COLO668 (cell line): Measurements from ENCODE around the gene IFI27.
A peak's percentile ranks its signal among the peaks of the same experiment; 100 is the strongest.

ENCODE experiments used
- DNase-seq: peaks from one replicate; lab custom pipeline; 2025; ENCODE audit not compliant: unreplicated experiment; lab: John Stamatoyannopoulos, UW

Gene IFI27

DNA sequence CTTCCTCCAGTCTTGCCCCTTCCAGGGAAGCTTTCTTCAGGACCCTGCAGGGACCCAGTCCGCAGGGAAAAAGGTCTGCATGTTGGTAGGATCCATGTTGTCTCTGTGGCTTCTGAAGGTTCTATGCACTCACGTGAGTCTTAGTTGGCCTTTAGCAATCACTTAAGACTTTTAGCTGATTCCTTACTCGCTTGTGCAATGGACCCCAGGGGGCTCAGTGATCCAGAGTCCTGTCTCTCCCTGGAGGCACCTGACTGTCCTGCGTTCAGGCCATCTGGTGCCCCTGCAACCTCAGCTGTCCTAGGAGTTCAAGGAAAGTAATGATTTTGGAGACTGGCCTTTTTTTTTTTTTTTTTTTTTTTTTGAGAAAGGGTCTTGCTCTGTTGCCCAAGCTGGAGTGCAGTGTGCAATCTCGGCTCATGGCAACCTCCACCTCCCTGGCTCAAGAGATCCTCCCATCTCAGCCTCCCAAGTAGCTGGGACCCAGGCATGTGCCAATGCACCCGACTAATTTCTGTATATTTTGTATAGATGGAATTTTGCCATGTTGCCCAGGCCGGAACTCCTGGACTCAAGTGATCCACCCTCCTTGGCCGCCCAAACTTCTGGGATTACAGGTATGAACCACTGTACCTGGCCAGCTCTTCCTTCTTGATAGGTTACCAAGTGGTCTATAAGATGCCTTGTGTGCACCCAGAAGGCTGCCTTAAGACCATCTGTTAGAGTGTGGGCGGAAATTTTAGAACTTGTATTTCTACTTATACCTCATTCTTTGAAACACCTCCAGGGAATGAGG lies 14.2 kb downstream of the IFI27 start:
- DNase-seq: no peak

DNA sequence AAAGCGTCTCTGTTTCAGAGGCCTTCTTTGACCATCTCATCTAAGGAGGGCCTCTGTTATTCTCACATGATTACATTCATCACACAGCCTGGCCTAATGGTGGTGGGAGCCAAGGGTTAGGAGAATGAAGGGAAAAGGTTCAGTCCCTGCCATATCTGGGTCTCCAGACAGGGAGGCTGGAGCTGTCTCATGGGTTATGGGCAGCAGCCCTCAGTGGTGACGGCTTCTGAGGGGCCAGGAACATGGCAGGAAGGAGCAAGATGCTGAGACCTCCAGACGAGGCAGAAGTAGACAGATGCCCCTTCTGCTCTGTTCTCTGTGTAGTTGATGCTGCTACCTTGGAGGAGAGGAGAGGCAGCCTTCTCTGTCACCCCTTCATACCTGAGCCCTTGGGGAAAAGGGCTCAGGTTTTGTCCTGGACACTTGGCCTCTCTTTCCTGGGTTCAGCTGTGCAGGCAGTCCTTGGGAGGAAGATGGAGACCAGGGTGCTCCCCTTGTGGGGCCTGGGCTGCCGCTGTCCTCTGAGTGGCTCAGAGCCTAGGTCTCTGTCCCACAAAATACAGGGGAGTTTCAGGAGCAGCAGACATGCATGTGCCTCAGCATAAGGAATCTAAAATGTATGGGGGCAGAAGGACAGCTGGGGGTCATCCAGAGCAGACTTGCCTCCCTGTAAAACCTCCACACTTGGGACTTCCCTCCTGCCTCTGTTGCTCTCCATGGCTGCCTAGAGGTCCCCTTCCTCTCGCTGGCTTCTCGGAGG lies 15.3 kb downstream of the IFI27 start:
- no peak for DNase-seq

DNA sequence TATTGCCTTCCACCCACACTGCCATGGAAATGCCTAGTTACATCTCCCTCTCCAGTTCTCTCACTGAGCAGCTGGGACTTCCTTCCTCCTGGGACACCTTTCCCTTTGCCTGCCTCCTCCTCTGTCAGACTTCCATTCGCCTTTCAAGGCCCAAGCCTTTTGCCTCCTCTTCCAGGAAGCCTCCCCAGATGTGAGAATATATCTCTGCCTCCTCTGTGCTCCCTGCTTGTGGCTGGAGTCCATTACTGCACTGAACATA lies 15.8 kb downstream of the IFI27 start:
- DNase-seq: no peak

DNA sequence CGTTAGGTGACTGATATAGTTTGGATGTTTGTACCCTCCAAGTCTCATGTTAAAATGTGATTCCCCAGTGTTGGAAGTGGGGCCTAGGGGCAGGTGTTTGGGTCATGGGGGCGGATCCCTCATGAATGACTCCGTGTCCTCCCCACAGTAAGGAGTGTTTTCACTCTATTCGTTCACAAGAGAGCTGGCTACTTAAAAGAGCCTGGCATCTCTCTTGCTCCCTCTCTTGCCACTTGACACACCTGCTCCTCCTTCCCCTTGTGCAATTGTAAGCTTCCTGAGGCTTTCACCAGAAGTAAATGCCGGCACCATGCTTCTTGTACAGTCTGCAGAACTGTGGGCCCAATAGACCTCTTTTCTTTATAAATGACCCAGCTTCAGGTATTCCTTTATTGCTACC lies 16.3 kb downstream of the IFI27 start:
- no peak for DNase-seq

DNA sequence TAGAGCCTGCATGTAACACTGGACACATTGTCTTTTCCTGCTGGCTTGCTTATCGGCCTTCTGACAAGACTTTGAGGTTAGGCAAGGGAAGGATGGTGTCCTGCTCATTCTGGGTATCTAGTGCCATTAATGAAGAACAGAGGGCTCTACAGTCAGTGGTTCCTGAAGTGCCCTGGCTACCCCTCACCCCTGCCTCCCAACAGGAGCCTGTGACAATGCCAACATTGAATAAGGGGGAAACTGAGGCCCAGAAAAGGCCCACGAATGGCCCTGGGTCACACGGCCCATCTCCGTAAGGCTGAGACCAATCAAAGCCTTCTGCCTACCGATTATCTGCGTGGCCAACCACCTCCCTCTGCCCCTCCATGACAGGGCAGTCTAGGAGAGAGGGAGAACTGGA lies 16.8 kb downstream of the IFI27 start:
- no peak for DNase-seq

DNA sequence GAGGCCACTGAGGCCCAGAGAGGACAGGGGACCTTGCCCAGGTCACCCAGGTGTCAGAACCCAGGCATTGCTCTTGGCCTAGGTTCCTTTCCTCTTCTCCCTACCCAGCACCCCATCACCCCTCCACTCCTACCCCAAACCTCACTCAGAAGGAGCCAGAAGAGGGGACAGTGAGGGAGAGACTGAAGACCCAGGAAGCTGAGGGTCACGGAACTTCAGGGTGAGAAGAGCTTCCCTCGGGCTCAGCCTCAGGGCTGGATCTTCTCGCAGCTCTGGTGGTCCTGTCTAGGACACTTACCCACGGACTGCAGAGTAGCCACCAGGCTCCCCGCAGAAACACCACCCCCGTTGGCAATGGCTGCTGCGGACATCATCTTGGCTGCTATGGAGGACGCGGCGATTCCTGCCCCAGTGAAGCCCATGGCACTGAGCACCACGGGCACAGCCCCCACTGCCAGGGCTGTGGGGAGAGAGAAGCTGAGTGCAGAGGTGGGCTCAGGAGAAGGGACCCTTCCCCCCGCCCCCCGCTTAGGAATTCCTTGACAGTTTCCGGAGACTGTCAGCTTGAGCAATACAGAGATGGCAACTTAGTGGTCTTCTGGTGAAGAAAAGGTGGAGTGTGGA lies 17.8 kb downstream of the IFI27 start:
- DNase-seq: no peak

DNA sequence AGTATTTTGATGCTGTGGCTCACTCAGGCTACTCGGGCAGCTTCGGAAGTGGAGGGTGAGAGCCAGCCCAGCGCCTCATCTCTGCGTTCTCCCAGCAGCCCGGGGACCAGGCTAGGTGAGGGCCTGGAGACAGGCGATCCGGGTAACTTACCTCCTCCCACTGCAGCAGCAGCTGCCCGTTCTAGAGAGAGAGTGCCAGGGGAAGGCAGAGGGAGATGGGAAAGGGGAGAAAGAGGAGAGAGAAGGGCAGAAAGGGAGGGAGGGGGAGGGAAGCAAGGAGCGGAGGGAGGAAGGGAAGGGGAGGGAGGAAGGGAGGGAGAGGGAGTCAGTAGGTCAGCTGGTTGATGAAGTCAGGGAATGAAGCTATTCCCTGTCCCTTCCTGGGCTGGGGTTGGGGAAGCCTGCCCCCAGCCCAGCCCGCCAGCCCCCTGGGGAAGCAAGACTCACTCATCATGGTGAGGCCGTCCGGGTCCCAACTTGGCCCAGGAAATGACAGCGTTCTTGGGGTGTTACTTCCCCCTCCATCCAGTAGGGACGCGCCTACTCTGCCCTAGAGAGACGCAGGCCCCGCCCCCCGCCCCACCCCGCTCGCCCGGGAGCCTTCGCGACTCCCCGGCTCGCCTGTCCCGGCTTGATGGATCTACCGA lies 18.7 kb downstream of the IFI27 start, which contains the start of gene IFI27L2:
TSS of gene IFI27L2 (minus strand) at position 494 of the 647 bp plus-strand sequence. CDS start at position 454, 40 bp downstream.
- DNase-seq: peak; percentile 77

DNA sequence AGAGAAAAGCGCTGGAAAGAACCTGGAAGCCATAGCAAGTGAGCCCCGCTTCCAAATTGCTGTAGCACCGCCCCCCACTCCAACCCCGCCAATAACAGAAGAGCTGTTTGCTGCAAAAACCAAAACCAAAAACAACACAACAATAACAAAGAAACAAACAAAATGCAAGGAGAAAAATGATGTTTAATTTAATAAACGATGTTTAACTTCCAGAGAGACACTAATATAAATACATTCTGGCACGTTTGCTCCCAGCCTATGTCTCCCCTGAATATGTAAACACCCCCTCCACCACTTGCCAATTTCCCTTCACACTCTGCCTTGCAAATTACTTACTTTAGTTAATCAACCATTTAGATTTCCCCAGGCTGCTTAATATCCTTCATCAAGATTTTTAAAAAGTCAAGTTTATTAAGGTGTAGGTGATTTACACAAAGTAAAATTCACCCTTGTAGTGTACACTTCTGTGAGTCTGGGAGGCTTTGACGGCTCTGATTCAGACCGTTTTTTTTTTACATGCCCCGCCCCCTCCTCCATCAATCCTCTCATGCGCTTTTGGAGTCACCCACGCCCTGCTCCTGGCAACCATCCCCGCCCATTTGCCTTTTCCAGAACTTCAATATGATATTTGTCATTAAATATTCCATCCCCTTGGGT lies 19.4 kb downstream of the IFI27 start:
- DNase-seq: peak; percentile 41

DNA sequence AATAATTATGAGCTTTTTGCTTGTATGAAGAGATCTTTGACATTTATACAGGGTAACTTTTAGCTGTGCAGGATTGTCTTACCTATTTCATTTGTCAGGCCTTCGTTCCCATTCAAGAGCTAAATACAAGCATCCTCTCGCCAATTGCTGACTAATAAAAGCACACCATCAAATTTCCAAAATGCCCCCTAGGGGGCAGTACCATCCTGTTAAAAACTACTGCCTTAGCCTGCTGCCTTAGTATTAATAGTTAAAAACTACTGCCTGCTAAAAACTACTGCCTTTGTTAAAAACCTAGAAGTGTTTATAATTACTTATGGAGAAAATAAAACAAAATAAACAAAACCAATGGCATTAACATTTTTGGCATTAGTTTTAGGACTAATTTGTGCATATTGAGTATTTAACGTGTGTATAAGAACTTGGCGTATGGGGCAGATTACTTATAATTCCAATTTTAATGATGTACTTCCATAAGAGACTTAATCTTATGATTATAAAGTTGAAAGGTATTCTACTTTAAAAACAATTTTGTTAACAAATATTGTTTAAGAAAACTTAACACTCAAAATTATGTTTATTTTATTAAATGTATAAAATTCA lies 21.9 kb downstream of the IFI27 start:
- peak; percentile 71 for DNase-seq

DNA sequence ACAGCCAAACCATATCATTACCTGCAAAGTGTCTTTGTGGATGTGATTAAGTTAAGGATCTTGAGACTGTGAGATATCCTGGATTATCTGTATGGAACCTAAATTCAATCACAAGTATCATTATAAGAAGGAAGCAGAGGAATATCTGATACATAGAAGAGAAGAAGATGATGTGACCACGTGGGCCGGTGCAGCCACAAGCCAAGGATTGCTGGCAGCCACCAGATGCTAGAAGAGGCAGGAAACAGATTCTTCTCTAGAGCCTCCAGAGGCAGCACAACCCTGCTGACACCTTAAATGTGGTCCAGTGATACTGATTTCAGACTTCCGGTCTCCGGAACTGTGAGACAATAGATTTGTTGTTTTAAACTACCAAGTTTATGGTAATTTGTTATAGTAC lies 24.9 kb downstream of the IFI27 start:
- no peak for DNase-seq

DNA sequence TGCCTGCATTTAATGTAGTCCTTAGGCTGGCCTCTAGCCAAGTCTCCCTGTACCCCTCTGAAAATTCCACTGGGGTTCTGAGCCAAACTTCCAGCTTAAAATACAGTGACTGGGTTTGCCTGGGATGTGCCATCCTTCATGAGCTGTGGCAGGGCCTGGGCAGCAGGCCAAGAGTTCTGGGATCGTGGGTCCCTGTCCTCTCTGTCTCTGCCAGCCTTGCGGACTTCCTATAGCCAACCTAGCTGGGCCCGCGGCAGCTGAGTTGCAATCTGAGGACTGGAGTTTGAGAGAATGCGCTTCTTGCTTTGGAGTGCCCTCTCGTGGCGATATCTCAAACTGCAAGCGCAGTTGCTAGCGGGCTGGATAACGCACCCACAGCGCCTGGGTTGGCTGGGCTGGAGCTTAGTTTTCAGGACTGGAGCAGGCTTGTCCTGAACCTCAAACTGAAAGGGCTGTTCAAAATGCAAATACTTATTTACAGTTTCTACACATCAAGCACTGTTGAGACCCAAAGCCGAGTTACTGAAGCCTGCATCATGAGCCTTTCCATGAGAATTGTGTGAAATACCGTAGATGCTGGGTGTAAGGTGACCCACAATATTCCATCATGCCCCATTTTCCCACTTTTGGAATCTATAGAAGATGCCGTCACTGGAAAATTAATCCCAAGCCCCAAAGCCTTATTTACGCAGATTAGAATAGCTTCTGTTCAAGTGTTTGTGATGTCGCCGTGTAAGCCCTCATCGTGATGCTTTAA lies 26.2 kb downstream of the IFI27 start:
- DNase-seq: peak; percentile 91

DNA sequence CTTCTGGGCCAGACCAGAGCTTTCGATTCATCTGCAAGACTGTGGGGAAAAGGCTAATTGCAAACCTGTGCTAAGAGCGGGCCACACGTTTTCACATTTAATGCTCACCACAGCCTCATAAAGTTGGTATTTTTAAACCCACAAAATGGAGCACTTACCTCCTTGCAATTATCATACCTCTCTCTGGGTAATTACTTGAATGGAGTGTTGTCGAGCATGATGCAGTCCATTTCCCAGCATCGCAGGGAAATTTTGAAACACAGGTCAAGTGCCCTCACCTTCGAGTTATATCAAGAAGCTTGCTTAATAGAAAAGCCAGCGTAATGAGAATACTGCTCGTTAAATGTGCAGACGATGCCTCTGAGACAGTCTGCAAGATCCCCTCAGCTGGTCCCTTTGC lies 27.7 kb downstream of the IFI27 start:
- no peak for DNase-seq

DNA sequence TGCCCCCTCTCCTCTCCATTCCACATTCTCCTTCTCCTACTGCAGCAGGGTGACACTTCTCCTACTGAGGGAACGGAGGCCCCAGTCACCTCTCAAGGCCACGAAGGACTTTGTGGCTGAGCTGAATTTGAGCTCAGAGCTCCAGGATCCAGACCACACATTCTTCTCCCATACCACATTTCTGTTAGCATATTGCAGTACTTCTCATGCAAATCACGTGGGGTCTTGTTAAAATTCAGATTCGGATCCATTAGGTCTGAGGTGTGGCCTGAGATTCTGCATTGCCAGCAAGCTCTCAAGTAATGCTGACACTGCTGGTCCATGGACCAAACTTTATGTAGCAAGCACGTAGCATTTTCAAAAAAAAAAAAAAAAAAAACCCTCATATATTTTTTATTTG lies 28.5 kb downstream of the IFI27 start:
- no peak for DNase-seq

DNA sequence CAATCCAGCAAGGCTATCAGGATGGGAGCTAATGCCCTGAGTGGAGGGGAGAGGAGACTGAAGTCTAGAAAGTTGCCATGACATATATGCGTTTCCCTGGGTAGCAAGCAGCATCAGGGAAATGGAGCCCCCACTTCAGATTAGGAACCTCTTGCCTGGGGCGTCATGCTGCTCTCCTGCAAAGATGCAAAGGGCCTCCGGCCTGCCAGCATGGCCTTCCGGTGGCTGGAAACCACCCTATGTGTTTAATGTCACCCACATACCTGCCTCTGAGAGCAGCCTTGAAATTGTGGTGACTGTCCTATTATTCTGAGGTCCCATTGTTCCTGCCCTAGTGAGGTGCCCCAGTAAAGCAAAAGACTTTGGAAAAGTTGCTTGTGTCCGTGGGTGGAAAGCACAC lies 28.9 kb downstream of the IFI27 start:
- DNase-seq: no peak

DNA sequence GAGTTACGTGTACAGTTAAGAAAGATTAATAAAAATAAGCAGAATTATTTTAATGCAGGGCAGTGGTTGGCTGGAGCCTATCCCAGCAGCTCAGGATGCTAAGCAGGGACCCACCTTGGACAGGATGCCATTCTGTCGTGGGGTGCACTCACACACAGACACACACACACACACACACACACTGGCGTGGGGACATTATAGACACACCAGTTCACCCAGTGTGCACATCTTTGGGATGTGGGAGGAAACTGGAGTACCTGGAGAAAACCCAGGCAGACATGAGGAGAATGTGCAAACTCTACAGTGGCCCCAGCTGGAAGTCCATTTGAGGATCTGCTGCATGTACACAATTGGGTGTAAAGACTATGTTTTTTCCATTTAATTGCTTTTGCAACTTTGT lies 31.7 kb downstream of the IFI27 start:
- no peak for DNase-seq

DNA sequence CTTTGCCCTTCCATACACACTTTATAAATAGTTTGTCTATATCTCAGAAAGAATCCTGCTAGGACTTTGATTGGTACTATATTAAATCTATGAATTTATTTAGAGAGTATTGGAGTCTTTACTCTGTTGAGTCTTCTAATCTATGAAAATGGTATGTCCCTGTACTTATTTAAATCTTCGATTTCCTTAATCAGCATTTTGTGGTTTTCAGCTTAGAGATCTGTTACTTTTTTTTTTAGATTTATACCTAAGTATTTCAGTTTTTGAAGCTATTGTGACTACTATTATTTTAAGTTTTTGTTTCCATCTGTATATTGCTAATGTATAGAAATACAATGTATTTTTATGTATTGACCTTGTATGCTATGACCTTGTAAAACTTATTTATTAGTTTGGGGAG lies 32.3 kb downstream of the IFI27 start:
- no peak for DNase-seq

DNA sequence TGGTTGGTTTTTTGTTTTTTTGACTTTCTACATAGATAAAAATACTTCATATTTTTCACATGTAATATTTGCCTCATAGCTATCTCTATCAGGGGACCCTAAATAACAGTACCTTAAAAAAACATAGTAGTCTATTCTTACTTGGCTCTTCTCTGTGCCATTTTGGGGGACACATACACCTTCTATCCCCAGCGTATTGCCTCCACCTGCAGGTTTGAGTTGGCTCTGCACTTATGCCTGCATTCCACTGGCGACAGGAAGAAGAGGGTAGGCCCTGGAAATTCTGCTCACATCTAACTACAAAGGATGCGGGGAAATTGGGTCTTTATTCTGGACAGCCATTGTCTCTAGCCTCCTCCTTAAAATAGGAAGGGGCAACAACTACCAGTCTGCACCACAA lies 32.7 kb downstream of the IFI27 start:
- DNase-seq: no peak

DNA sequence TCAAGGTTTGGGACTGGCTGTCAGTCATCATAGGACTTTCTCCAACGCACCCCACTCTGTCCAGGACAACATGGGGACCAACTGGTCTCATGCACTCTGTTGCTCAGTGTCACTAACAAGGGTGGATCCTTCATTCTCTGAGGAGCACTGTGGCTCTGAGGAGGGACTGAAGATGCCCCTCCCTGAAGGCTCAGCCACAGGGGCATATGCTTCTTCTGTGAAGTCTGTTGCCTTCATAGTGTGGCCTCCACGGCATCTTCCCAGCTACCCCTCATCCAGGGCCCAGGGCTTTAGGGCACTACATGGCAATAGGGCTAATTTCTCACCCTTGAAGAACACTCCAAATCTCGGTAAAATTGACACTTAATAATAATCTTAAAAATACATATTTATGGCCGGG lies 33.2 kb downstream of the IFI27 start:
- DNase-seq: no peak

DNA sequence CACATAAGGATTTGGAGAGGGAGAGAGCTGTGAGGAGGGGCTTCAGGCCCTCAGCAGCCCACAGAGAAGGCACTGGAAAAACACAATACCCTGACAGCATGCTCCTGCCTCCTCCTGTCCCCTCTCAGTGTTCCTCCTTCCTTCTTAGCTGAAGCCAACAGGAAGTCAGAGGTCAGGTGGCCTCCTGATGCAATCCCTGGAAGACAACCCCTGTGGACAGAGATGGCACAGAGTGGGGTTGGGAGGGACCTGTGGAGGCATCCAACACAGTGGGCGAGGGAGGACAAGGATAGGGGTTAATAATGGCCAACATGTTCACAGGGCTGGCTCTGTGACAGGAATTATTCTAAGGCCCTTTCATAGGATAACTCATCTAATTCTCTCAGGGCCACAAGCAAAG lies 34.2 kb downstream of the IFI27 start:
- no peak for DNase-seq

DNA sequence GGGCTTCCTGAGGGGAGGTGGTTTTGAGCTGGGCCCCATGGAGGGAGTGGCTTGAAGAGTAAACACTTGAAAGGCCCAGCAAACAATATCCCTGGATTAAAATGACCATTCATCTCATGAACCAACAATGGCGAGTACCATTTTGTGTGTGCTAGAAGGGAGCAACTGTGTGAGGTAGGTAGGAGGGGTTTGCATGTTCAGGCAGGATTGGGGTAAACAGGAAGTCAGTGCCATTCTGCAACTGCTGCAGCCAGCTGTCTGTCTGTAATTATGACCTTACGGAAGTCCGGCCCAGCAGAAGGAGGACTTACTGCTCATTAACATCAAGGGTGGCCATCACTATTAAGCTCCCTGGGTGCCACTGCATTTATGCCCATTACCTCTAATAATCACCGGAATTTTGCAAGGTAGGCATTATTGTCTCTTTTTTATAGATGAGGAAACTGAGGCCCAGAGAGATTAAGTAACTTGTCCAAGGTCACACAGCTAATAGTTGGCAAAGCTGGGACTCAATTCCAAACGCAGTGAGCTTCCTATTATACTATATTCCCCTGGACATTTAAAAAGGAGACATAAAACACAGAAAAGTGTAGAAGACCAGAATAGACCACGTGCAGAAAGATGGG lies 35.5 kb downstream of the IFI27 start:
- DNase-seq: peak; percentile 89
